ENCODE data around the gene UBE3D.

- TF ChIP-seq CEBPB (IDR thresholded peaks at IDR 0.05; ENCODE audit: low read depth, low read length) (no peak), POLR2A (IDR thresholded peaks at IDR 0.05; ENCODE audit: control extremely low read depth in 1 of 2, low read depth in 2 of 2, low read length in 2 of 2) (no peak), SIRT6 (IDR thresholded peaks at IDR 0.05; ENCODE audit: low read length) (no peak)
These were observed 87.2 kb downstream of the UBE3D start for GRCh38 chr6:82978362-82978945.

Data from H1 (cell line).